ENCODE measurements around the gene KLF2.

GRCh38 chr19:16359964-16360363 lies 35.3 kb downstream of the KLF2 start:
- TF ChIP-seq, protein P1, sequence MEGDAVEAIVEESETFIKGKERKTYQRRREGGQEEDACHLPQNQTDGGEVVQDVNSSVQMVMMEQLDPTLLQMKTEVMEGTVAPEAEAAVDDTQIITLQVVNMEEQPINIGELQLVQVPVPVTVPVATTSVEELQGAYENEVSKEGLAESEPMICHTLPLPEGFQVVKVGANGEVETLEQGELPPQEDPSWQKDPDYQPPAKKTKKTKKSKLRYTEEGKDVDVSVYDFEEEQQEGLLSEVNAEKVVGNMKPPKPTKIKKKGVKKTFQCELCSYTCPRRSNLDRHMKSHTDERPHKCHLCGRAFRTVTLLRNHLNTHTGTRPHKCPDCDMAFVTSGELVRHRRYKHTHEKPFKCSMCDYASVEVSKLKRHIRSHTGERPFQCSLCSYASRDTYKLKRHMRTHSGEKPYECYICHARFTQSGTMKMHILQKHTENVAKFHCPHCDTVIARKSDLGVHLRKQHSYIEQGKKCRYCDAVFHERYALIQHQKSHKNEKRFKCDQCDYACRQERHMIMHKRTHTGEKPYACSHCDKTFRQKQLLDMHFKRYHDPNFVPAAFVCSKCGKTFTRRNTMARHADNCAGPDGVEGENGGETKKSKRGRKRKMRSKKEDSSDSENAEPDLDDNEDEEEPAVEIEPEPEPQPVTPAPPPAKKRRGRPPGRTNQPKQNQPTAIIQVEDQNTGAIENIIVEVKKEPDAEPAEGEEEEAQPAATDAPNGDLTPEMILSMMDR (conservative IDR thresholded peaks at IDR 0.05; ENCODE audit: low read depth, low read length): no peak
- no peak for TF ChIP-seq EZH2 (IDR thresholded peaks at IDR 0.05; ENCODE audit: borderline replicate concordance, low read depth, low read length, poor library complexity, severe bottlenecking)

Measured in A673 (cell line).